Bronchial epithelial cell (primary cell): Measurements from ENCODE around the gene PIK3R2. TPM values are rescaled to one million over a fixed set of nuclear protein-coding genes. Genes with fewer than 3 reads are reported as not detected.

Source experiments
- DNase-seq: peaks from one replicate; pipeline ENCODE4 v3.0.0-alpha.2; 2010; ENCODE audit warnings: low read depth
- FAIRE-seq: peaks from 2 replicates; lab custom pipeline; 2011; peaks lifted over from hg19 to GRCh38; lab: Jason Lieb, UNC
- H3K27me3 ChIP-seq: 2 replicates; pipeline ENCODE4 v1.5.1; 2011; ENCODE audit warnings: low read length; ENCODE audit not compliant: control insufficient read depth, insufficient read depth
- H3K36me3 ChIP-seq: 2 replicates; pipeline ENCODE4 v1.5.1; 2011; ENCODE audit warnings: low read length; ENCODE audit not compliant: control insufficient read depth, insufficient read depth
- H3K4me3 ChIP-seq: 2 replicates; pipeline ENCODE4 v1.5.1; 2011; ENCODE audit warnings: mild to moderate bottlenecking, low read depth, low read length, control low read depth
- total RNA-seq: library from RNA; depleted of rRNA; stranded (reverse); fragments of >200 nt; gene quantifications from 2 replicates; pipeline ENCODE4 v1.2.1, GENCODE V29; 2014
- TF ChIP-seq, protein P1 (sequence below): IDR thresholded peaks from 2 replicates; pipeline ENCODE4 v1.5.1; 2011; ENCODE audit warnings: mild to moderate bottlenecking, moderate library complexity, low read length, control low read depth, inconsistent platforms; ENCODE audit not compliant: insufficient read depth, severe bottlenecking

Gene PIK3R2
- total RNA-seq, 1 donor from 2014 or later: 2.6 TPM

DNA sequence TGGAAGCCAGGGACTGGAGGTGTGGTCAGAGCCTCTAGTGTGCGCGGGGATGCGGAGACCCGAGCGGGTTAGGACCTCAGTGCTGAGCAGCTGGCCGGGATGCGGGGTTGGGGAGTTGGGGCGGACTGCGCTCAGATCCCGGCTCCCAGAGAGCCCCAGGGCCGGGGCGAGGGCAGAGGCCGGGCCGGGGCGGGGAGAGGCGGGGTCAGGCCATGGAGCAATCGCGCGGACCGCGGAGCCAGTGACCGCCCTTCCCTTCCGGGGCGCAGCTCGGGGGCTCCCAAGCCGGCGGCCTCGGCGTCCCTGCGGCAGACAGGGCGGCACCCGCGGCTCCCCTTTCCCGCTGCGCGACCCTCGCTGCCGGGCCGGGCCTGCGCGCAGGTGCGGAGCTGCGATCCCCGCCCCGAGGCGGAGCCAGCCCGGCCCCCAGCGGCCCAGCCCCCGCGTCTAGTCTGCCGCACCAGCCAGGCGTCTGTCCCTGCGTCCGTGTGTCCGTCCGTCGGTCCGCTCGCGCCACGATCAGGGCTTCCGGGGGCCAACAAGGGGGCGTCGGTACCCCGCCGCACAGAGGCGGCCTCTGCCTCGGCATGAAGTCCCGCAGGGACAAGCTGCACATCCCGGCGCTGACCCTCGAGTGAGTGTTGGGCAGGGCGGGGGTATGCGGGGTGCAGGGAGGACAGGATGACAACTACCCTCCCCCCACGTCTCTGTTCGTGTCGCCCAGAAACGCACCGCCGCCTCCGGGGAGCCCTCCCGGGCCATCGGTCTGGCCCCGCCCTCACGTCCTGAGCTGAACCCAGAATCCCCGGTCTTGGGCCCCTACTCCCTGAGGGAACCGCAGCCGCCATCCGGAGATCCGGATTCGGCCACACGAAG is 43.0 kb upstream of the PIK3R2 start:
- Histone ChIP-seq H3K27me3 (no peaks in the 10 kb centered on the region), H3K4me3 (peak overlapping the region; percentile 79), H3K36me3 (peaks cover 3% of the 10 kb centered on the region)
- TF ChIP-seq, protein P1, sequence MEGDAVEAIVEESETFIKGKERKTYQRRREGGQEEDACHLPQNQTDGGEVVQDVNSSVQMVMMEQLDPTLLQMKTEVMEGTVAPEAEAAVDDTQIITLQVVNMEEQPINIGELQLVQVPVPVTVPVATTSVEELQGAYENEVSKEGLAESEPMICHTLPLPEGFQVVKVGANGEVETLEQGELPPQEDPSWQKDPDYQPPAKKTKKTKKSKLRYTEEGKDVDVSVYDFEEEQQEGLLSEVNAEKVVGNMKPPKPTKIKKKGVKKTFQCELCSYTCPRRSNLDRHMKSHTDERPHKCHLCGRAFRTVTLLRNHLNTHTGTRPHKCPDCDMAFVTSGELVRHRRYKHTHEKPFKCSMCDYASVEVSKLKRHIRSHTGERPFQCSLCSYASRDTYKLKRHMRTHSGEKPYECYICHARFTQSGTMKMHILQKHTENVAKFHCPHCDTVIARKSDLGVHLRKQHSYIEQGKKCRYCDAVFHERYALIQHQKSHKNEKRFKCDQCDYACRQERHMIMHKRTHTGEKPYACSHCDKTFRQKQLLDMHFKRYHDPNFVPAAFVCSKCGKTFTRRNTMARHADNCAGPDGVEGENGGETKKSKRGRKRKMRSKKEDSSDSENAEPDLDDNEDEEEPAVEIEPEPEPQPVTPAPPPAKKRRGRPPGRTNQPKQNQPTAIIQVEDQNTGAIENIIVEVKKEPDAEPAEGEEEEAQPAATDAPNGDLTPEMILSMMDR: no peak
- FAIRE-seq (no peak), DNase-seq (no peak)

DNA sequence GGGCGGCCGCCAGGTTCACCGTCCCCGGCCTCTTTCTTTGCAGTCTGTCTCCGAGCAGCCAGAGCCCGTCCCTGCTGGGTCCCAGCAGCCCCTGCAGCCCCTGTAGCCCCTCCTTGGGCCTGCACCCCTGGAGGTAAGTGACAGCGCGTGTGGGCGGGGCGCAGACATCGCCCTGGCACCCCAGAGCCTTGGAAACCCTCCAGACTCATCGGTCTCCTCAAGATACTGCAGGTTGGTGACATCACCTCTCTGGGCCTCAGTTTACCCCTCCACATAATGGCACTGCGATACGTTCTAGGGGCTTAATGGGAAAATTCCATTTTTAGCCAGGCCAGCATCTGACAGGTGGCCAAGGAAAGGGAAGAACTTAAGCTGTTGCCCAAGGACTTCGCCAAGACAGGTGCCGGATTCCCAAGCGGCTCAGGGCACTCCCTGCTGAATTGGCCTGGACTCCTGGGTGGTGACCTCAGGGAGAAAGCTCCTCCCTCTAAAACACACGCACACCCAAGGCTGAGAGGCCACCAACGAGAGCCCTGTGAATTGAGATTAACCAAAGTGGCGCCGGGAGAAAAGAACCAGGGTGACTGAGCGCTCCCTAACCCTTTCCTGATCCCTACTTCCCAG is 42.2 kb upstream of the PIK3R2 start:
- no peak for DNase-seq
- peaks cover 3% of the 10 kb centered on the region for H3K36me3 ChIP-seq
- TF ChIP-seq, protein P1: no peak
- H3K27me3 ChIP-seq: no peaks in the 10 kb centered on the region
- no peak for FAIRE-seq
- H3K4me3 ChIP-seq: peak overlapping the region; percentile 79

DNA sequence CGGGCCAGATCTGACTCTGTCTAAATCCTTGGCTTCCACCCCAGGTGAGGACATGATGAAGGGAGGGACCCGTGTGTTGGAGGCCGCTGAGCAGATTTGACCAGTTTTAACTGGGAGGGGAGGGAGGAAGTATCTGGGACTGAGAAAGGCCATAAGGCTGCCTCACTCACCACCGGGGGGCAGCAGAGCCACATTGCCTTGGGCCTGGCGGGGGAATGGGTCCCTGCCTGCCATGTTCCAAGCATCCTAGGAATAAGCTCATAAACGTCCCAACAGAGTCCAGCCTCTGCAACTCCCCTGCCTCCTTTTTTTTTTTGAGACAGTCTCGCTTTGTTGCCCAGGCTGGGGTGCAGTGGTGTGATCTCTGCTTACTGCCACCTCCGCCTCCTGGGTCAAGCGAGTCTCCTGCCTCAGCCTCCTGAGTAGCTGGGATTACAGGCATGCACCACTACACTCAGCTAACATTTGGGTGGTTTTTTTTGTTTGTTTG is 39.9 kb upstream of the PIK3R2 start:
- H3K4me3 ChIP-seq: no peak overlapping the region
- DNase-seq (peak; percentile 60), FAIRE-seq (peak; percentile 40)
- TF ChIP-seq, protein P1: peak; percentile 95
- H3K36me3 ChIP-seq: peaks cover 3% of the 10 kb centered on the region
- H3K27me3 ChIP-seq: no peaks in the 10 kb centered on the region

DNA sequence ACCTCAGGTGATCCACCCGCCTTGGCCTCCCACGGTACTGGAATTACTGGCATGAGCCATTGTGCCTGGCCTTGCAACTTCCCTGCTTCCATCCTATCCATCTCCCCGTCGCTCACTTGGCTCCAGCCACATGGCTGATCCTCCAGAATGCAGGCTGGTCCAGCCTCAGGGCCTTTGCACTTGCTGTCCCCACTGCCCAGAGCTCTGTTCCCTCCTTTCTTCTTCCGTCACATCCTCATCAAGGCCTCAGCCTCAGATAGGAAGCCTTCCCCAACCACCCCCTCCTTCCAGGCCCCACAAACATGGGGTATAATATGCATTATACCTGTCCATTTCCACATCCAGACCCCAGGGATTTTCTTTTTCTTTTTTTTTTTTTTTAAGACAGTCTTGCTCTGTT is 39.1 kb upstream of the PIK3R2 start:
- DNase-seq (no peak), FAIRE-seq (no peak)
- H3K4me3 ChIP-seq: no peak overlapping the region
- H3K27me3 ChIP-seq: no peaks in the 10 kb centered on the region
- TF ChIP-seq, protein P1: no peak
- H3K36me3 ChIP-seq: peaks cover 3% of the 10 kb centered on the region

DNA sequence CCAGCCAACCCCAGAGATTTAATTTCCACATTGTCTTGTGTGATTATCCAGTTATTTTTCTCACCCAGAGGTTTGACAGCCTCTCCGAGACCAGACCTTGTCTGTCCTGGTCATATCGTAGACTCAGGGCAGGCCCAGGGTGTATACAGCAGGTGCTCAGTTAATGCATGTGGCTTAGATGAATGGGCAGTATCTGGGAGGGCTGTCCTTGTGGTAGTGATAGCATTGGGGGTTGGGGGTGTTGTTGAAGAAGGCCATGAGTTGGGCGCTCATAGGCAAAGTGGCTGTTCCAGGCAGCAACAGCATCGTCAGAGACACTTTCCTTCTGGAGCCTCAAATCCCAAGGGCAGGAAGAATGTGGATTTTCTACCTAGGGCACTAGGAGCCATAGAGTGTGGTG is 38.5 kb upstream of the PIK3R2 start:
- TF ChIP-seq, protein P1: no peak
- Histone ChIP-seq H3K27me3 (no peaks in the 10 kb centered on the region), H3K36me3 (peaks cover 3% of the 10 kb centered on the region), H3K4me3 (no peak overlapping the region)
- FAIRE-seq: no peak
- no peak for DNase-seq
